Measurements from ENCODE around the gene ADRM1.
A peak's percentile ranks its signal among the peaks of the same experiment; 100 is the strongest.

The ADRM1 gene

DNA sequence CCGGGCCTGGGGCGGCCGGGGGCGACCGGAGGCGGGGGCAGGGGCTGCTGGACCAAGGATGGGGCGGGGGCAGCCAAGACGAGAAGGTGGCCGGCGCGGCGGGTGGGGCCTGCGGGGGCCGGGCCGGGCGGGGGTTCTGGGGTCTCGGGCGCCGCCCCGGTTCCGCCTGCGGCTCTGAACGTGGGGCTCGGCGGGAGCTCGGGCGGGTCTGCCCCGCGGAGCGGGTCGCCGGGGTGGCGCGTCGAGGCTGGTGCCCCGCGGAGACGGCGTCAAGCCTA, 204 bp downstream of the ADRM1 start:
- peak overlapping the region; percentile 87 for H3K4me3 ChIP-seq (ENCODE audit: low read length)
- no peak for DNase-seq (ENCODE audit: low read depth)
- TF ChIP-seq, protein P1, sequence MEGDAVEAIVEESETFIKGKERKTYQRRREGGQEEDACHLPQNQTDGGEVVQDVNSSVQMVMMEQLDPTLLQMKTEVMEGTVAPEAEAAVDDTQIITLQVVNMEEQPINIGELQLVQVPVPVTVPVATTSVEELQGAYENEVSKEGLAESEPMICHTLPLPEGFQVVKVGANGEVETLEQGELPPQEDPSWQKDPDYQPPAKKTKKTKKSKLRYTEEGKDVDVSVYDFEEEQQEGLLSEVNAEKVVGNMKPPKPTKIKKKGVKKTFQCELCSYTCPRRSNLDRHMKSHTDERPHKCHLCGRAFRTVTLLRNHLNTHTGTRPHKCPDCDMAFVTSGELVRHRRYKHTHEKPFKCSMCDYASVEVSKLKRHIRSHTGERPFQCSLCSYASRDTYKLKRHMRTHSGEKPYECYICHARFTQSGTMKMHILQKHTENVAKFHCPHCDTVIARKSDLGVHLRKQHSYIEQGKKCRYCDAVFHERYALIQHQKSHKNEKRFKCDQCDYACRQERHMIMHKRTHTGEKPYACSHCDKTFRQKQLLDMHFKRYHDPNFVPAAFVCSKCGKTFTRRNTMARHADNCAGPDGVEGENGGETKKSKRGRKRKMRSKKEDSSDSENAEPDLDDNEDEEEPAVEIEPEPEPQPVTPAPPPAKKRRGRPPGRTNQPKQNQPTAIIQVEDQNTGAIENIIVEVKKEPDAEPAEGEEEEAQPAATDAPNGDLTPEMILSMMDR (conservative IDR thresholded peaks at IDR 0.05; ENCODE audit: low read depth, low read length) = no peak

DNA sequence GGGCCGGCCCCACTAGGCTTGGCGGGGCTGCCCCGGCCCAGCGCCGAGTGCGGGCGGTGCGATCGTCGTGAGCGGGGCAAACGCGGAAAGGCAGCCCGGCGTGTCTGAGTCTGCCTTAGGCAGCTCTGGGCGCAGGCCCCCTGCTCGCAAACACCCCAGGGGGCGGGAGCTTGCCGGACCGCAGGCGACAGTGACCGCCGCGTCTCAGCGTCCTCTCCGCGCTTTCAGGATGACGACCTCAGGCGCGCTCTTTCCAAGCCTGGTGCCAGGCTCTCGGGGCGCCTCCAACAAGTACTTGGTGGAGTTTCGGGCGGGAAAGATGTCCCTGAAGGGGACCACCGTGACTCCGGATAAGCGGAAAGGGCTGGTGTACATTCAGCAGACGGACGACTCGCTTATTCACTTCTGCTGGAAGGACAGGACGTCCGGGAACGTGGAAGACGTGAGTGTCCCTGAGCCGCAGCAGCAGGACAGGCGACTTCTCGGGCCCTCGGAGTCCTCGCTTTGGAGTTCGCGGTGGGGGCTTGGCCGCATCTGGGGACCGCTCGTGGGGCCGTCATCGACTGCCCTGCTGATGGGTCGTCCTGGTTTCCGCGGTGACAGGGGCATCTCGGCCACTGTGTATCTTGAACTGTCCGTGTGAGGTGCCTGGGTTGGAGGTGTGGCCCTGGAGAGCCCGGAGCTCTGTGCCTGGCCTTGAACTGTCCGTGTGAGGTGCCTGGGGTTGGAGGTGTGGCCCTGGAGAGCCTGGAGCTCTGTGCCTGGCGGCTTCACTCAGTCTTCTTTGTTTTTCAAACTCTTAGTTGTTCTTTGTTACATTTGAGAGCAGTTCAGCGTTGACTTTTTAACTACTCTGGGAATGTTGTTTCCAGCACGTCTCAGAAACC, 786 bp downstream of the ADRM1 start:
- H3K4me3 ChIP-seq (ENCODE audit: low read length) = peak overlapping the region; percentile 87
- DNase-seq (ENCODE audit: low read depth) = no peak
- TF ChIP-seq, protein P1 (conservative IDR thresholded peaks at IDR 0.05; ENCODE audit: low read depth, low read length) = no peak

DNA sequence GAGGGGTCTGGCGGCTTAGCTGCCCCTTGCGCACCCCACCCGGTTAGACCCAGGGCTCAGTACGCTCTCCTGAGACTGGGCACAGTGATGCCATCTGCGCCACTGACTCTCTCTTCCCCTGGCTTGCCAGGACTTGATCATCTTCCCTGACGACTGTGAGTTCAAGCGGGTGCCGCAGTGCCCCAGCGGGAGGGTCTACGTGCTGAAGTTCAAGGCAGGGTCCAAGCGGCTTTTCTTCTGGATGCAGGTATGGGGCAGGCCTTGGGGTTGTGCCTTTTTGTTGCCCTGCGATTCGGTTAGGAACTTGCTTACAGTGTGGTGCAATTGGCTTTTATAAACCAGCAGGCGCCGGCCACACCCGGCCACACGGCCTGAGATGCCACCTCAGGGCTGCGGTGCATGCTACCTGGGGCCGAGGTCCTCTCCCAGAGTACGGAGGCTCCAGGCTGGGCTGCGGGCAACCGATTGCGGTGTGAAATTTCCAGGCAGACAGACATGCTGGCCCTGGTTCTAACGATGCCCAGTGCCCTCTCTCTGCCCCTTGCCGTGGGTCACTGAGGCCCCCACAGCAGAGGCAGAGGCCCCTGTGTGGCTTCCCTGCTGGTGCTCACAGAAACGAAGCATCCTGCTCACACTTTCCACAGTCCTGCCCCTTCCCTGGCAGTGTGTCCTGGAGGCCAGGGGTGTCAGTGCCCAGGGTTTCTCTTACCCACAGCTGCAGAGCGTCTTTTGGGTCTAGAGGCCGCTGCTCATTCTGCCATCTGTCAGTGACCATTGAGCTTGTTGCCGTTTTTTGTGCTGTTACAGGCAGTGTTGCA, 1.7 kb downstream of the ADRM1 start:
- peak overlapping the region; percentile 87 for H3K4me3 ChIP-seq (ENCODE audit: low read length)
- no peak for DNase-seq (ENCODE audit: low read depth)
- TF ChIP-seq, protein P1 (conservative IDR thresholded peaks at IDR 0.05; ENCODE audit: low read depth, low read length) = no peak

DNA sequence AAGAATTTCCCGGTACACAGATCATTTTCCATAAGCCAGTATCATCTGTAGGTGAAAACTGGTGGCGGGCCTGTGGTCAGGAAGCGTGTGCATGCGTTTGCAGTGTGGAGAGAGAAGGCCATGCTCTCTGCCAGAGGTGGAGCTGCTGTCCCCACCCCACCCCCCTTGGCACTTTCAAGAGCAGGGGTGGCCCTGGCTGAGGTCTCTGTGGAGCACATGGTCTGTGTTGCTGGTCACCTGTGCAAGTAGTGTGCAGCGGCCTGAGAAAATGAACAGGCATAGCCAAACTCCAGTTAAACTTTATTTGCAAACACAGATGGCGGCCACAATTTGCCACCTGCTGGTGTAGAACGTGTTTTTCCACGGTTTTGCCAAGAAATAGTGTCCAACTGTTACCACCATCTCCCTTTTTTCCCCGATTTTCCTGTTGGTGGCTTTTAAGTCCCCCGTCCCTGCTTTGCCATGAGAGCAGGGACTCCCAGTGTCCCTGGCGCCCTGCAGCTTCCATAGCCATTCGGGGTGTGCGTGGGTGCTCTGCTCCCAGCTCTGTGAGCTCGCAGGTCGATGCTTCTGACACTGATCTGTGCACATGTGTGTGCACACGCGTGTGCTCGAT, 2.5 kb downstream of the ADRM1 start:
- TF ChIP-seq, protein P1 (conservative IDR thresholded peaks at IDR 0.05; ENCODE audit: low read depth, low read length) = no peak
- peak; percentile 17 for DNase-seq (ENCODE audit: low read depth)
- H3K4me3 ChIP-seq (ENCODE audit: low read length) = no peak overlapping the region

DNA sequence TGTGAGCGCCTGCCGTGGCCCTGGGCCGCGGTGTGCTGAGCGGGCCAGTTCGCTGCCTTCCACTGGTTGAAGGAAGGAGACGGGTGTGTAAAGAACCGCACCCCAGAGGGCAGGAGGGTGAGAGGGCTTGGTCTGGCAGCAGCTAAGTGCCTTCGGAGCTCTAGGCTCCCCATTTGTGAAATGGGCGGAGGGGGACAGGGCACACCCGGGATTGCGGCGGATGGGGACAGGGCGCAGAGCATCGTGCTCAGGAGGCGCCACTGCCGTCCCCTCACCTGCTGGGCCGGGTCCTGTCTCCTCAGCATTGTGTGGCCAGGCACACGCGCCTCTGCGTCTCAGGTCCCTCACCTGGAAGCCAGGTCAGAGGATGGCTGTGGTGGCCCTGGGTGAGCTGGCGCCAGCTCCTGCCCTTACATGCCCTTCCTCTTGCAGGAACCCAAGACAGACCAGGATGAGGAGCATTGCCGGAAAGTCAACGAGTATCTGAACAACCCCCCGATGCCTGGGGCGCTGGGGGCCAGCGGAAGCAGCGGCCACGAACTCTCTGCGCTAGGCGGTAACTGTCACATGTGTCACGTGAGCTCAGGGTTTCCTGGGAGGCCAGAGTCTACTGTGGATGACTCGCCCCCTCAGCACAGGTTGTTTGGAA, 3.1 kb downstream of the ADRM1 start:
- no peak for DNase-seq (ENCODE audit: low read depth)
- TF ChIP-seq, protein P1 (conservative IDR thresholded peaks at IDR 0.05; ENCODE audit: low read depth, low read length) = no peak
- H3K4me3 ChIP-seq (ENCODE audit: low read length) = no peak overlapping the region

DNA sequence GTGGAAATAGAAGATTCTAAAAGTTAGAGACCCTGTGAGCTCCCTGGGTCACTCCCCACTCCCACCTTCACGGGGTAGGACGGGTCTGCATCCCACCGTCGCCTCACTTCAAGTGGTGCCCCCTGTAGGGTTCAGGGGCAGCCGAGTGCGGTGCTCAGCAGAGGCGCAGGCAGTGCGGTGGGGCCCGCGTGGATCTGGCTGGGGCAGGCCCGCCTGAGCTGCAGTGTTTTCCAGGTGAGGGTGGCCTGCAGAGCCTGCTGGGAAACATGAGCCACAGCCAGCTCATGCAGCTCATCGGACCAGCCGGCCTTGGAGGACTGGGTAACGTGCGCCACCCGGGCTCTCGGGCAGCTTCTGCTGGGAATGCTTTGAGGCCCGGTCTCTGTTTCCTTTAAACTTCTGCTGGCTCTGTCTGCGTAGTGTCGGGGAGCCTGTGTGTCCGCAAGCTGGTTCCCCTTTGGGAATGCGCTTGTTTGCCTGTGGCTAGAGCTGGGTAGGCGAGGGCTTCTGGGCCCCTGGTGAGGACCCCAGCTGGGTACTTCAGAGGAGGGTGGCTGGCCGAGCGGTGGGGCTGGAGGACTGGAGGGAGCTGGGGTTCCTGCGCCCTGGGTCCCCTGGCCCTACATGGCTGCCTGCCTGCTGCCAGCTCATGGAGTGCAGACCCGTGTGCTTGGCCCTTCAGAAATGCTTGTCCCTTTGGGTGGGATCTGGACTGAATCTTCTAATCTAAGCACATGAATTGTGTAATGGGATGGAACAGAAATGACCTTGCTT, 3.8 kb downstream of the ADRM1 start:
- DNase-seq (ENCODE audit: low read depth) = no peak
- TF ChIP-seq, protein P1 (conservative IDR thresholded peaks at IDR 0.05; ENCODE audit: low read depth, low read length) = no peak
- no peak overlapping the region for H3K4me3 ChIP-seq (ENCODE audit: low read length)
